GM12878 (cell line): ENCODE results near the gene HOXC13.

Experiments
- EZH2 ChIP-seq: IDR thresholded peaks from 2 replicates; pipeline ENCODE4 v1.6.1; 2012; ENCODE audit warnings: low read depth, mild to moderate bottlenecking, control low read depth, inconsistent platforms, low read length, borderline replicate concordance; ENCODE audit not compliant: control insufficient read depth
- KDM1A ChIP-seq: fragments of 200-600 bp; sonication (generic); IDR thresholded peaks from 2 replicates; pipeline ENCODE4 v1.6.1; 2016; ENCODE audit warnings: borderline replicate concordance
- POLR2A ChIP-seq: IDR thresholded peaks from 2 replicates; pipeline ENCODE4 v1.6.1; 2011; ENCODE audit warnings: low read depth, mild to moderate bottlenecking, low read length
- SMC3 ChIP-seq: IDR thresholded peaks from 2 replicates; pipeline ENCODE4 v1.6.1; 2011; ENCODE audit warnings: low read length, improper control_type of control experiment, borderline replicate concordance
- ZNF274 ChIP-seq: IDR thresholded peaks from one replicate; pipeline ENCODE4 v1.8.0; 2011; ENCODE audit not compliant: insufficient read length, insufficient read depth
- TF ChIP-seq, protein P1 (sequence below), 3 experiments: IDR thresholded peaks in 2 of 3; conservative IDR thresholded peaks in 1 of 3; 2 replicates each; pipeline ENCODE4 v1.5.1; 2011; ENCODE audit warnings: low read depth in 3 of 3, low read length in 3 of 3, mild to moderate bottlenecking in 3 of 3, control low read depth in 2 of 3, moderate library complexity in 2 of 3, inconsistent platforms in 1 of 3, mixed read lengths in 1 of 3; ENCODE audit not compliant: control insufficient read depth in 2 of 3, insufficient read depth in 1 of 3; ENCODE audit errors: extremely low read depth in 1 of 3
- TF ChIP-seq, protein P2 (sequence below): IDR thresholded peaks from 2 replicates; pipeline ENCODE4 v1.6.1; 2012; ENCODE audit warnings: mild to moderate bottlenecking, low read depth, low read length

DNA sequence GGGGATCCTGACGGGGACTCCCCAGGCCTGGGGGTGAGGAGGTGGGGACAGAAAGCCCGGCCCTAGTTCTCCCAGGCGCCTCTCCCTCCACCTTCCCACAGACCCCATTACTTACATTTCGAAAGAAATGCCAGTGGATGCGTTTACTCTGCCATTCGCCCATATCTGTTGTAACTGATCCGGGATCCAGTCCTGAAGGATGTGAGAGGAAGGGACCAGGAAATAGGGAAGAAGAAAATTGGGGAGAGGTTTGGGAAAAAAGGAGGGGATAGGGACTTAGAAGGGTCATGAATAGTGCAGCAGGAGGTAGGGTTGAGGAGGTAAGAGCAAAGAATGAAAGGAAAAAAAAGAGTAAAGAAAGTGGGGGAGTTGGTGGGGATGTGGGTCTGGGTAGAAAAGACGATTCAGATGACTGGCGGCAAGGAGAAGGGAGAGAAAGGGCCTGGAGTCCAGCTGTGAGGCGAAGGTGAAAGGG lies 17.2 kb downstream of the HOXC13 start:
- no peak for TF ChIP-seq ZNF274
- TF ChIP-seq, protein P1, sequence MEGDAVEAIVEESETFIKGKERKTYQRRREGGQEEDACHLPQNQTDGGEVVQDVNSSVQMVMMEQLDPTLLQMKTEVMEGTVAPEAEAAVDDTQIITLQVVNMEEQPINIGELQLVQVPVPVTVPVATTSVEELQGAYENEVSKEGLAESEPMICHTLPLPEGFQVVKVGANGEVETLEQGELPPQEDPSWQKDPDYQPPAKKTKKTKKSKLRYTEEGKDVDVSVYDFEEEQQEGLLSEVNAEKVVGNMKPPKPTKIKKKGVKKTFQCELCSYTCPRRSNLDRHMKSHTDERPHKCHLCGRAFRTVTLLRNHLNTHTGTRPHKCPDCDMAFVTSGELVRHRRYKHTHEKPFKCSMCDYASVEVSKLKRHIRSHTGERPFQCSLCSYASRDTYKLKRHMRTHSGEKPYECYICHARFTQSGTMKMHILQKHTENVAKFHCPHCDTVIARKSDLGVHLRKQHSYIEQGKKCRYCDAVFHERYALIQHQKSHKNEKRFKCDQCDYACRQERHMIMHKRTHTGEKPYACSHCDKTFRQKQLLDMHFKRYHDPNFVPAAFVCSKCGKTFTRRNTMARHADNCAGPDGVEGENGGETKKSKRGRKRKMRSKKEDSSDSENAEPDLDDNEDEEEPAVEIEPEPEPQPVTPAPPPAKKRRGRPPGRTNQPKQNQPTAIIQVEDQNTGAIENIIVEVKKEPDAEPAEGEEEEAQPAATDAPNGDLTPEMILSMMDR (IDR thresholded peaks at IDR 0.05 in 2 of 3, conservative IDR thresholded peaks at IDR 0.05 in 1 of 3; ENCODE audit: control insufficient read depth in 2 of 3, extremely low read depth in 1 of 3, insufficient read depth in 1 of 3, low read depth in 3 of 3, low read length in 3 of 3): no peak
- no peak for TF ChIP-seq KDM1A
- TF ChIP-seq SMC3: no peak
- TF ChIP-seq, protein P2, sequence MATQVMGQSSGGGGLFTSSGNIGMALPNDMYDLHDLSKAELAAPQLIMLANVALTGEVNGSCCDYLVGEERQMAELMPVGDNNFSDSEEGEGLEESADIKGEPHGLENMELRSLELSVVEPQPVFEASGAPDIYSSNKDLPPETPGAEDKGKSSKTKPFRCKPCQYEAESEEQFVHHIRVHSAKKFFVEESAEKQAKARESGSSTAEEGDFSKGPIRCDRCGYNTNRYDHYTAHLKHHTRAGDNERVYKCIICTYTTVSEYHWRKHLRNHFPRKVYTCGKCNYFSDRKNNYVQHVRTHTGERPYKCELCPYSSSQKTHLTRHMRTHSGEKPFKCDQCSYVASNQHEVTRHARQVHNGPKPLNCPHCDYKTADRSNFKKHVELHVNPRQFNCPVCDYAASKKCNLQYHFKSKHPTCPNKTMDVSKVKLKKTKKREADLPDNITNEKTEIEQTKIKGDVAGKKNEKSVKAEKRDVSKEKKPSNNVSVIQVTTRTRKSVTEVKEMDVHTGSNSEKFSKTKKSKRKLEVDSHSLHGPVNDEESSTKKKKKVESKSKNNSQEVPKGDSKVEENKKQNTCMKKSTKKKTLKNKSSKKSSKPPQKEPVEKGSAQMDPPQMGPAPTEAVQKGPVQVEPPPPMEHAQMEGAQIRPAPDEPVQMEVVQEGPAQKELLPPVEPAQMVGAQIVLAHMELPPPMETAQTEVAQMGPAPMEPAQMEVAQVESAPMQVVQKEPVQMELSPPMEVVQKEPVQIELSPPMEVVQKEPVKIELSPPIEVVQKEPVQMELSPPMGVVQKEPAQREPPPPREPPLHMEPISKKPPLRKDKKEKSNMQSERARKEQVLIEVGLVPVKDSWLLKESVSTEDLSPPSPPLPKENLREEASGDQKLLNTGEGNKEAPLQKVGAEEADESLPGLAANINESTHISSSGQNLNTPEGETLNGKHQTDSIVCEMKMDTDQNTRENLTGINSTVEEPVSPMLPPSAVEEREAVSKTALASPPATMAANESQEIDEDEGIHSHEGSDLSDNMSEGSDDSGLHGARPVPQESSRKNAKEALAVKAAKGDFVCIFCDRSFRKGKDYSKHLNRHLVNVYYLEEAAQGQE: no peak
- TF ChIP-seq EZH2: no peak
- no peak for TF ChIP-seq POLR2A
